RWPE1 (cell line): ENCODE data around the gene SBNO2.

Source experiments
- CTCF ChIA-PET: fragments of 350-600 bp; sonication (Branson Sonifier 250); formaldehyde crosslinking; extraction: SDS; loops from one replicate; lab custom pipeline; 2021; lab: Yijun Ruan, JAX
- POLR2A ChIA-PET: fragments of 400-600 bp; formaldehyde crosslinking; extraction: SDS; loops from one replicate; lab custom pipeline; 2020; ENCODE audit warnings: antibody characterized with exemption; ENCODE audit not compliant: low non-redundant PET; lab: Yijun Ruan, JAX
- DNase-seq: peaks from one replicate; pipeline ENCODE4 v3.0.0; 2012; ENCODE audit warnings: low spot score
- H3K27ac ChIP-seq: fragments of 450-650 bp; 2 replicates; pipeline ENCODE4 v1.5.1; 2017
- TF ChIP-seq, protein P1 (sequence below): fragments of 450-650 bp; conservative IDR thresholded peaks from 2 replicates; pipeline ENCODE4 v1.5.1; 2017; ENCODE audit warnings: low read depth, mild to moderate bottlenecking

The SBNO2 gene

DNA sequence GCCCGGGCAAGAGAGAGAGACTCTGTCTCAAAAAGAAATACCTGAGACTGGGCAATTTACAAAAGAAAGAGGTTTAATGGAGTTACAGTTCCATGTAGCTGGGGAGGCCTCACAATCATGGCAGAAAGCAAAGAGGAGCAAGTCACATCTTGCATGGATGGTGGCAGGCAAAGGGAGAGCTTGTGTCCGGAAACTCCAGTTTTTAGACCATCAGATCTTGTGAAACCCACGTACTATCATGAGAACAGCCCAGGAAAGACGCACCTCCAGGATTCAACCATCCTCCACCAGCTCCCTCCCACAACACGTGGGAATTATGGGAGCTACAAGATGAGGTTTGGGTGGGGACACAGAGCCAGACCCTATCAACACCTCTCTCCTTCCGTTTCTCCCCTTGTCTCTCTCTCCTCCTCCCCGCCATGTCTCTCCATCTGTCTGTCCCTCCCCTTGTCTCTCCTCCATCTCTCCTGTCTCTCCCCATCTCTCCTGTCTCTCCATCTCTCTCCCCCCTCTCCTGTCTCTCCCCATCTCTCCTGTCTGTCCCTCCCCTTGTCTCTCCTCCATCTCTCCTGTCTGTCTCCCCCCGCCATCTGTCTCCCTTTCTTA is 88.9 kb downstream of the SBNO2 start:
- peak overlapping the region; percentile 84 for H3K27ac ChIP-seq
- ChIA-PET POLR2A (interaction anchor here (0.6 kb wide), 1 partner anchor 13 kb away, joined by 3 read pairs; no protein-coding TSS in a partner anchor), CTCF (interaction anchor here (0.6 to 0.7 kb wide), 2 partner anchors 14 to 43 kb away, joined by 3 to 5 read pairs; no protein-coding TSS in a partner anchor)
- no peak for DNase-seq
- TF ChIP-seq, protein P1, sequence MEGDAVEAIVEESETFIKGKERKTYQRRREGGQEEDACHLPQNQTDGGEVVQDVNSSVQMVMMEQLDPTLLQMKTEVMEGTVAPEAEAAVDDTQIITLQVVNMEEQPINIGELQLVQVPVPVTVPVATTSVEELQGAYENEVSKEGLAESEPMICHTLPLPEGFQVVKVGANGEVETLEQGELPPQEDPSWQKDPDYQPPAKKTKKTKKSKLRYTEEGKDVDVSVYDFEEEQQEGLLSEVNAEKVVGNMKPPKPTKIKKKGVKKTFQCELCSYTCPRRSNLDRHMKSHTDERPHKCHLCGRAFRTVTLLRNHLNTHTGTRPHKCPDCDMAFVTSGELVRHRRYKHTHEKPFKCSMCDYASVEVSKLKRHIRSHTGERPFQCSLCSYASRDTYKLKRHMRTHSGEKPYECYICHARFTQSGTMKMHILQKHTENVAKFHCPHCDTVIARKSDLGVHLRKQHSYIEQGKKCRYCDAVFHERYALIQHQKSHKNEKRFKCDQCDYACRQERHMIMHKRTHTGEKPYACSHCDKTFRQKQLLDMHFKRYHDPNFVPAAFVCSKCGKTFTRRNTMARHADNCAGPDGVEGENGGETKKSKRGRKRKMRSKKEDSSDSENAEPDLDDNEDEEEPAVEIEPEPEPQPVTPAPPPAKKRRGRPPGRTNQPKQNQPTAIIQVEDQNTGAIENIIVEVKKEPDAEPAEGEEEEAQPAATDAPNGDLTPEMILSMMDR = no peak

DNA sequence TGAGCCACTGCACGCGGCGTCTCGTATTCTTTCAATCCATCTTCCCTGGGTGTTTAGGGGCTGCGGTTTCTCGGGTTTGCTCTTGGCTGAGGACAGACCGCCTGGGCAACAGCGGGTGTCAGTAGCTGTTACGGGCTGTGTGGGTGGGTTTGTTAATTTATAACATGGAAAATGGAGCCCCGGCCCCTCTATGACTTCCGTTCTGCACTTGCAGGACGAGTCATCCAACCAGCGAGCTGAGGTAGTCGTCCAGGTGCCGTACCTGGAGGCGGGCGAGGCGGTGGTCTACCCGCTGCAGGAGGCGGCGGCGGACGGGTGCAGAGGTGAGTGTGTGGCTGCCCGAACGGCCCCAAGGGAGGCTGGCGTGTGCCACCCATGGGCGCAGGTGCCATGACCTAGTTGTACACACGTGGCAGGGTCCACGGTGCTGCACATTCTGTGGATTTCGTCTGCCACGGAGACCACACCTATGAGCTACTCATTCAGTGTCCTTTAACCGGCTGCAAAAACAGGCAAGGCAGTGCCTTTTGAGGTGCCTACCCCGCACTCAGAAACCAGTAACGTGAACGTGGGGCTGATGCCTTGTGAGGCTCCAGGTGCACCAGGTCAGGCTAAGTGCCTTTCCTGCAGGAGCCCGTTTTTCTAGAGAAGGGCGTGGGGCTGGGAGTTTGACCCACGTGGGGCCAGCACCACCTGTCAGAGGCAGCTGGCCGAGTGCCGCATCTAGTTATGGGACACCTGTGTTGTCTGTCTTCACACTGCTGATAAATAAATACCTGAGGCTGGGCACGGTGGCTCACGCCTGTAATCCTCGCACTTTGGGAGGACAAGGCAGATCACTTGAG is 89.8 kb downstream of the SBNO2 start:
- DNase-seq = no peak
- CTCF ChIA-PET = interaction anchor here (1.4 kb wide), 1 partner anchor 19 kb away, joined by 5 read pairs; no protein-coding TSS in a partner anchor
- POLR2A ChIA-PET = interaction anchor here (0.6 kb wide), 1 partner anchor 12 kb away, joined by 3 read pairs; no protein-coding TSS in a partner anchor

DNA sequence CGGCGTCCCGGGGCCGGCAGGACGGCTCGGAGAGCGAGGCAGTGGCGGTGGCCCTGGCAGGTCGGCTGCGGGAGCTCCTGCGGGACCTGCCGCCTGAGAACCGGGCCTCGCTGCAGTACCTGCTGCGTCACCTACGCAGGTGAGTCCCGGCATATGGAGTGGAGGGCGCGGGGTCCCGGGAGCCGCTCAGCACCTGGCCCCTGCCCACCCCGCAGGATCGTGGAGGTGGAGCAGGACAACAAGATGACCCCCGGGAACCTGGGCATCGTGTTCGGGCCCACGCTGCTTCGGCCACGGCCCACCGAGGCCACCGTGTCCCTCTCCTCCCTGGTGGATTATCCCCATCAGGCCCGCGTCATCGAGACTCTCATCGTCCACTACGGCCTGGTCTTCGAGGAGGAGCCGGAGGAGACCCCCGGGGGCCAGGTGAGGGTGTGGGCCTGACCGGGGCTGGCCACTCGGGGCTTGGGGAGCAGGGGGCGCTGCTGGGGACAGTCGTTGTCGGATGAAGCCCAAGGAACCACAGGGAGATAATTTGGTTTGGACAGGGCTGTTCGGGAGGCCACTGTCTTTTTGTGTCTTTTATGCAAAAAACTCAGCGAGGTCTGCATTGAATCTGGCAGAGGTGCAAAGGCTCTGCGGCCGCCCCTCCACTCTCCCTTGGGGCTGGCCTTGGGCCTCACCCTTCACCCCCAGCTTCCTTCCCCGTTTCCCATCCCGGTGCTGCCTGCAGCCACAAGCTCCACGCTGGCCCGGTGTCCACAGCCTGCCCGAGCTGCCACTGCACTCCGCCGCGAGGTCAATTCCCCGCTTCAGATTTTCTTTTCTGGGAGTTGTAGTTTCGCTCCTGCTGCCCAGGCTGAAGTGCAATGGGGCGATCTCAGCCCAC is 90.9 kb downstream of the SBNO2 start:
- peak overlapping the region; percentile 84 for H3K27ac ChIP-seq
- CTCF ChIA-PET = interaction anchor here (0.5 to 1.4 kb wide), 4 partner anchors 15 to 1448 kb away, joined by 3 to 5 read pairs (median 3); no protein-coding TSS in a partner anchor

More for the DNA sequence above, 89.8 kb downstream of the SBNO2 start:
- H3K27ac ChIP-seq = peak overlapping the region; percentile 84
- TF ChIP-seq, protein P1 = no peak

DNA sequence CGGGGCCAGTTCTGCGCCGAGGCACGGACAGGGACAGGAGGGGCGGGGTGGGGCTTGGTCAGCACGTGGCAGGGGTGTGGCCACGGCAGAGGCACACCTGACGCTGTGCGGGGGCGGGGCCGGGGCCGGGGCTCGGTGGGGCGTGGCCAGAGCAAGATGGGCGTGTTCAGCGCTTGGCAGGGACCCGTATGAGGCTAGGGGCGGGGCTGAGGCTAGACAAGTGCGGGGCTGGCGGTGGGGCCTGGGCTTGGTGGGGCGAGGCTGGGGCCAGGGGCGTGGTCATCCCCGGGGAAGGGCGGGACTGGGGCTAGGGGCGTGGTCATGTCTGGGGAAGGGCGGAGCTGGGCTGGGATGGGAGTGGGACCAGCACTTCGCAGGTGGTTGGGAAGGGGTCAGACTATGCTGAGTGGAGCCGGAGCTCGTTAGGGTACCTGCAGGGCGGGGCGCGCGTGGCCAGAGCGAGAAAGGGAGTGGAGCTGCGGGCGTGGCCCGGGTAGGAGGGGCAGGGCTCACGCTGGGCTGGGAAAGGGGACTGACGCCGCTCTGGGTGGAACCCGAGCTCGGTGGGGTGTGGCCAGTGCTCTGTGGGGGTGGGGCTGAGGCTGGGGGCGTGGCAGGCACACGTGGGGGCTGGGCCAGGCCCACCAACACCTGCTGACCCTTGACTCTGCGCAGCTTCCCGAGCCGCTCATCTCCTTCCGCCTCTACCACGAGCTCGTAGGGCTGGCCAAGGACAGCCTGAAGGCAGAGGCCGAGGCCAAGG is 91.7 kb downstream of the SBNO2 start:
- CTCF ChIA-PET = interaction anchor here (0.5 to 1.3 kb wide), 5 partner anchors 11 to 1449 kb away, joined by 3 read pairs; no protein-coding TSS in a partner anchor
- peak overlapping the region; percentile 84 for H3K27ac ChIP-seq
- peak; percentile 95 for DNase-seq
- TF ChIP-seq, protein P1 = no peak
- POLR2A ChIA-PET = interaction anchor here (0.6 to 1.1 kb wide), 2 partner anchors 53 to 1325 kb away, joined by 3 read pairs; no protein-coding TSS in a partner anchor

More for the DNA sequence above, 90.9 kb downstream of the SBNO2 start:
- DNase-seq = no peak
- TF ChIP-seq, protein P1 = no peak
- POLR2A ChIA-PET = interaction anchor here (1.1 kb wide), 1 partner anchor 54 kb away, joined by 3 read pairs; no protein-coding TSS in a partner anchor

DNA sequence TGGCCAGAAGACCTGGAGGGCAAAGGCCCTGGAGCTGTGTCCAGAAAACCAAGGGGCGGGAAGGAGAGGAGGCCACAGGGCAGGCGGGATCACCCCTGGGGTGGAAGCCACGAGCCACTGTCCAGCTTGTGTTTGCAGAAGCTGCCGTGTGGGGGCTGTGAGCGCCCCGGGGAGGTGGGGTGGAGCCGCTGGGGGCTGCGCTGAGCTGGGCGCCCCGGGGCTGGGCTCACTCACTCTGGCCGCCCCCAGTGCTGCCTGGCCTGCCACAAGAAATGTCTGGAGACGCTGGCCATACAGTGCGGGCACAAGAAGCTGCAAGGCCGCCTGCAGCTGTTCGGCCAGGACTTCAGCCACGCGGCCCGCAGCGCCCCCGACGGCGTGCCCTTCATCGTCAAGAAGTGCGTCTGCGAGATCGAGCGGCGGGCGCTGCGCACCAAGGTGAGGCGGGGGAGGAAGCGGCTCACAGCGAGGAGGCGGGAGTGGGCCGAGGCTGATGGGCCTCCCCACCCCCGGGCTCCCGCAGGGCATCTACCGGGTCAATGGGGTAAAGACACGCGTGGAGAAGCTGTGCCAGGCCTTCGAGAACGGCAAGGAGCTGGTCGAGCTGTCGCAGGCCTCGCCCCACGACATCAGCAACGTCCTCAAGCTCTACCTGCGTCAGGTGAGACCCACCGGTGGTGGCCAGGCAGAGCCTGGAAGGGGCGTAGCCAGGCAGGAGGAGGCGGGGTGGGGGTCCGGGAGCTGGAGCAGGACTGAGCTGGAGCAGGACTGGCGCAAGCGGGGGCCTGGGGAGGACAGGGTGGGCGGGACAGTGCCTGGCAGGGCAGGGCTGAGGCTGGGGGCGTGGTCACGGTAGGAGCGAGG is 92.5 kb downstream of the SBNO2 start:
- CTCF ChIA-PET = interaction anchor here (0.6 to 1.3 kb wide), 6 partner anchors 10 to 530 kb away, joined by 3 to 4 read pairs (median 3); partner anchors contain the start of gene RNU6-9
- peak overlapping the region; percentile 84 for H3K27ac ChIP-seq
- DNase-seq = no peak
- POLR2A ChIA-PET = no interaction called here
- TF ChIP-seq, protein P1 = no peak
